Right renal pelvis (tissue), 4 donors: Measurements from ENCODE around the gene MPV17L2. TPM values are rescaled to one million over a fixed set of nuclear protein-coding genes. Genes with fewer than 3 reads are reported as not detected.
"Not testable (repeated sequence)": the region's sequence is repeated elsewhere in the genome, so short reads cannot be mapped to it uniquely, and the experiment has no call there.

ENCODE experiments used
- DNase-seq, 4 donors: peaks; one replicate each; pipeline ENCODE4 v3.0.0-alpha.2; 2013; ENCODE audit warnings: low read depth in 4 of 4, low spot score in 3 of 4, missing footprints in 1 of 4
- polyA plus RNA-seq, 4 donors: library from polyadenylated mRNA; unstranded; fragments of 120-200 nt; gene quantifications; one replicate each; pipeline ENCODE4 v1.2.1, GENCODE V29; 2013; ENCODE audit not compliant: insufficient read length in 4 of 4

Gene MPV17L2
- polyA plus RNA-seq, 4 donors, result 9.2 to 12.9 (median 9.6) TPM

DNA sequence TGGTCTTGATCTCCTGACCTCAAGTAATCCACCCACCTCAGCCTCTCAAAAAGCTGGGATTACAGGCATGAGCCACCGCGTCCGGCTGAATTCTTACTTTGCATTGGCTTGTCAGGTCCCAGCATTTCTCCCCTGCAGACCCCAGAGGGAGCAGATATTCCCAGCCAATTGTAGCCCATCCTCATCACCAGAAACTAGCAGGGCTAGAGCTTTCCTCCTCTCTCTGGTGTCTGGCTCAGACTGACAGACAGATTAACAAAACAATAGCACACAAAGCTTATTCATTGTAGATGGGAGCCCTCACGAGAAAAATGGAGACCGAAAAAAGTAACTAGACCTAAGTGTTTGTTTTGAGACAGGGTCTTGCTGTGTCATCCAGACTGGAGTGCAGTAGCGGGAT is 7.5 kb upstream of the MPV17L2 start:
- DNase-seq, result no peak

- DNase-seq, result no peak
Observed at GRCh38 chr19:18190278-18190677, 2.7 kb upstream of the MPV17L2 start.

DNA sequence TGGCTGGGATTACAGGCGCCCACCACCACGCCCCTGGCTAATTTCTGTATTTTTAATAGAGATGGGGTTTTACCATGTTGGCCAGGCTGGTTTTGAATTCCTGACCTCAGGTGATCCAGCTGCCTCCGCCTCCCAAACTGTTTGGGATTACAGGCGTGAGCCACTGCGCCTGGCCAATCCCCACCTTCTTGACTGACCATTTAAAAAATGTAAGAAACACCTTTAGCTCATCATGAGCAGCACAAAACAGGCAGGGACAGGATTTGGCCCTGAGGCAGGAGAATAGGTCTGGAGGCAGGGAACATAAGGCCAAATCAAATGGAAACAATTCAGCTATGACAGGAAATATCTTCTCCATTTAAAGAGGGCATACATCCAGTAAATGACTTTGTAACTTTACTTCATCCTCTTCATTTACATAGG is 1.4 kb upstream of the MPV17L2 start:
- DNase-seq, result no peak

- no peak for DNase-seq
Observed at GRCh38 chr19:18193388-18194180, 566 bp downstream of the MPV17L2 start.

- no peak for DNase-seq
Observed at GRCh38 chr19:18194181-18194530, 1.1 kb downstream of the MPV17L2 start.

- no peak for DNase-seq
Observed at GRCh38 chr19:18194554-18195238, 1.7 kb downstream of the MPV17L2 start.

- no peak for DNase-seq
Observed at GRCh38 chr19:18196511-18196845, 3.5 kb downstream of the MPV17L2 start.

DNA sequence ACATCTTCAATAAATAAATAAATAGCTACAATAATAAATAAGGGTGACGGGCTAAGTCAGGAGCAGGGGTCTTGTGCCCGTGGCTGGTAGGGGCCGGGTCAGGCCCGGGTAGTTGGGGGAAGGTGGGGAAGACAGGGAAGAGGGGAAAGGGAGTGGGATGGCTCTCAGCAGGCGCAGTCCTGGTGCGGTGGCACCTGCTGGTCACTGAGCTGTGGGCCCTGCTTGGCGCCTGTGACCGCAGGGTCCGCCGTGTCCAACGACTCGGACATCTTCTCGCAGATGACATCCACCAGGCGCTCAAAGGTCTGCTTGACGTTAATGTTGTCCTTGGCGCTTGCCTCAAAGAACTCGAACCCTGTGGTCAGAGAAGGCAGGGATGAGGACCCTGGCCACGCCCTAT is 4.3 kb downstream of the MPV17L2 start:
- no peak for DNase-seq

- DNase-seq, result no peak
Observed at GRCh38 chr19:18197941-18198340, 4.9 kb downstream of the MPV17L2 start.

GRCh38 chr19:18198374-18198773 is 5.4 kb downstream of the MPV17L2 start:
- DNase-seq, result no peak

- no peak for DNase-seq
Observed at GRCh38 chr19:18202397-18202777, 9.4 kb downstream of the MPV17L2 start.

GRCh38 chr19:18202778-18203407 is 9.9 kb downstream of the MPV17L2 start:
- no peak for DNase-seq

DNA sequence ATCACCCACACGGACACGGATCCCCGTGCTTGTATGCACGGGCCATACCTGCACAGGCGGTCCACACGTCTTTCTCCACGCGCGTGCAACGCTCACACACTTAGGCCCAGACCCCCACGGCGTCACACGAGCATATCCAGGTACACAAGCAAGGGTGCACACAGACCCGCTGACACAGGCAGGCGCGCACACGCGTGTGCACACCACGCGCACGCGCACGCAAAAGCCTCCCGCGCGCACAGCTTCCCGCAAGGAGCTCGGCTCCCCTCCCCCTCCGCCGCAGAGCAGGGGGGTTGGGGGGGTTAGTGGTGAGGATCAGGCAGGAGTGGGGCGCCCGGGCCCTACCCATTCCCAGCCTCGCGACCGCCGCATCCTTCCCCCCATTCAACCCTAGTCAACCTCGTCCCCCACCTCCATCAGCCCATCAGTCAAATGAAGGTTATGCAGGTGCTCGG is 10.4 kb downstream of the MPV17L2 start:
- no peak for DNase-seq

- DNase-seq, result peak; percentile 100
Observed at GRCh38 chr19:18203863-18204393, 10.9 kb downstream of the MPV17L2 start, which contains the start of gene RAB3A. Gene RAB3A (minus strand): TSS chr19:18204042. CDS start chr19:18202740, 1,302 bp downstream.

- peak; percentile 83 to 87 (median 86) for DNase-seq
Observed at GRCh38 chr19:18204394-18205199, 11.6 kb downstream of the MPV17L2 start.

DNA sequence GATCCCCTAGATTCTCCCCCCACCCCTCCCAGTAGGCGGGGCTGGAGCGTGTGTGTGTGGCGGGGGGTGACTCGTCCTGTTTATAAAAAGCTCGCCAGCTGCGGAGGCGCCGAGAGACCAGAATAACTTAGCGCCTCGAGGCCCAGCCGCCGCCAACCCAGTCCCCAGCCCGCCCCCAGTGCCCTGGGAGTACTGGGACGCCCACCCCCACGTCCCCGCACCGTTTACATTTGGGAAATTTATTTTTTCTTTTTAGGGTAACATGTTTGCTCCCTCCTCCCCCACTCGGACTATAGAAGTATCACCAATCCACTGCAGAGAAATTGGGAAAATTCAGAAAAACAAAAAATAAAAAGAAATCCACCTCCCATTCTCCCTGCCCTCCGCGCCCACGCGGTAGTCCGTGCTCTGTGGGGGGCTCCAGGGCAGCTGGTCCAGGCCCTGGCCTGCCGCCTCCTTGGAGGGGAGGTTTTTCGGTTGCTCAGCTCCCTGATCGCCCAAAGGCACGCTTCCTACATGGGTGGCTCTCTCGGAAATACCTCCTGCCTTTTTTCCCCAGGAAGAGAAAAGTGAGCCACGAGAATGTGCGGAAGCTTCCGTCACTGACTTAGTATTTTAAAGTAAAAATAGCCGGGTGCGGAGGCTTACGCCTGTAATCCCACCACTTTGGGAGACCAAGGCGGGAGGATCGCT is 12.3 kb downstream of the MPV17L2 start:
- no peak for DNase-seq

- no peak for DNase-seq
Observed at GRCh38 chr19:18206018-18206417, 13.0 kb downstream of the MPV17L2 start.

DNA sequence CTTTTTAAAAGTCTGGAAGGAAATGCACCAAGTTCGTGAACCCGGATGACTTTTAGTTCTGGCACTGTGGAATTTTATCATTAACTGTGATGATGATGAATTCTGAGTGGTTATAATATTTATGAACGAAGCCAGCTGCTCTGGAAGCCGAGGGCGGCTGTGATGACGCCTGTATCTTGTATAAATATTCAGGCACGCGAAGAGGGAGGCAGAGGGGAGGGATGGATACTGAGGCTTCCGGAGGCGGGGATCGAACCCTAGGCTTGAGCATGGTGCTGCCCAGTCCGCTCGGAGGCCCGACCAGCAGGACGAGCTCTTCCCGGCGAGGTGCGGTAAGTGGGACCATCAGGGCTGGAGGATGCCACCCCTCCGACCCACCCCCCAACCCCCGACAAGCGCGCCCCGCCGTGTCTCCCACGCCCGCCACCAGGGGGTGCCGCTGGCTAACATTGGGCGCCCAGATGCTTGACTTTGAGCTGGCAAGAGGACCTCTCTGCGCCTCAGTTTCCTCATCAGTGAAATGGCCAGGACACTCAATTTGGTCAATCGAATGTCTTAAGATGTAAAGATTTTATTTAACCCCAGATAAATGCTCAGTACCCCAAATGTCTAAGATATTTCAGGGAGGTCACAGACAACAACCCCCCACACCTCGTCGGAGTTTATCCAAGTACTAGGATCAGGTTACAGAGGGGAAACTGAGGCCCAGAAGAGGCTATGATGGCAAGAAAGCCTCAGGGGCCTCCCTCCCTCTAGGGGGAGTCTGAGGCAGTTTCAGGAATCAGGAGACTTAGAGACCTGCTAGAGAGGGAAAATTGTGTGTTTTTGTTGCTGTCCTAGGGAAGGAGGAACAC is 15.3 kb downstream of the MPV17L2 start:
- no peak for DNase-seq

DNA sequence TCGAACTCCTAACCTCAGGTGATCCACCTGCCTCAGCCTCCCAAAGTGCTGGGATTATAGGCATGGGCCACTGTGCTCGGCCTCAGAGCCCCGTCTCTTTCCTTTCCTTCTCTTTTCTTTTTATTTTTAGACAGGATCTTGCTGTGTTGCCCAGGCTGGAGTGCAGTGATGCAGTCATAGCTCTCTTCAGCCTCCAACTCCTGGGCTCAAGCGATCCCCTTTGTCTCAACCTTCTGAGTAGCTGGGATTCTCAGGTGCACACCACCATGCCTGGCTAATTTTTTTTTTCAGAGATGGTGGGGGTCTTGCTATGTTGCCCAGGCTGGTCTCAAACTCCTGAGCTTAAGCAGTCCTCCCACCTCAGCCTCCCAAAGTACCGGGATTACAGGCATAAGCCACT is 16.9 kb downstream of the MPV17L2 start:
- not testable (repeated sequence) for DNase-seq
